Esophagus squamous epithelium (tissue), 5 donors: ENCODE measurements around the gene FPR1. TPM values are rescaled to one million over a fixed set of nuclear protein-coding genes. Genes with fewer than 3 reads are reported as not detected.
A peak's percentile ranks its signal among the peaks of the same experiment; 100 is the strongest.

Experiments used
- DNase-seq: peaks from one replicate; lab custom pipeline; 2025; lab: John Stamatoyannopoulos, UW
- H3K27ac ChIP-seq, 4 donors: fragments of 200-600 bp; sonication (generic); one replicate each; pipeline ENCODE4 v1.5.1; 2016 to 2019; ENCODE audit warnings: mild to moderate bottlenecking in 1 of 4
- H3K27me3 ChIP-seq, 4 donors: fragments of 200-600 bp; sonication (generic); 1 replicate in 3 of 4; 2 replicates in 1 of 4; pipeline versions ENCODE4 v1.5.1 to v1.6.0; 2017 to 2021; ENCODE audit warnings: antibody characterized with exemption in 1 of 4
- H3K36me3 ChIP-seq, 3 donors: fragments of 200-600 bp; sonication (generic); one replicate each; pipeline ENCODE4 v1.5.1; 2016 to 2019
- H3K4me1 ChIP-seq, 3 donors: fragments of 200-600 bp; sonication (generic); one replicate each; pipeline ENCODE4 v1.5.1; 2017 to 2019
- H3K4me3 ChIP-seq, 4 donors: fragments of 200-600 bp; sonication (generic); 1 replicate in 3 of 4; 2 replicates in 1 of 4; pipeline ENCODE4 v1.5.1; 2016 to 2019; ENCODE audit warnings: mild to moderate bottlenecking in 2 of 4, moderate library complexity in 1 of 4
- H3K9me3 ChIP-seq, 3 donors: fragments of 200-600 bp; sonication (generic); one replicate each; pipeline ENCODE4 v1.5.1; 2016 to 2019
- CTCF ChIP-seq, 6 experiments: fragments of 450-650 bp in 4 of 6; fragments of 200-600 bp in 2 of 6; sonication (generic) in 2 of 6; IDR thresholded peaks; one replicate each; pipeline ENCODE4 v1.5.1; 2016 to 2019; ENCODE audit warnings: antibody characterized with exemption in 6 of 6, mild to moderate bottlenecking in 4 of 6, moderate library complexity in 4 of 6
- POLR2A ChIP-seq, 4 donors: fragments of 450-650 bp; IDR thresholded peaks; one replicate each; pipeline ENCODE4 v1.6.1; 2017; ENCODE audit warnings: antibody characterized with exemption in 4 of 4, mild to moderate bottlenecking in 4 of 4, moderate library complexity in 3 of 4
- WGBS, 2 donors: methylation state at CpG; one replicate each; pipeline ENCODE4 v1.1.5; 2018; 5-methylcytosine and 5-hydroxymethylcytosine counted together
- intact Hi-C: fragments of 100-400 bp; cut with DNase I; formaldehyde crosslinking; loops from one replicate; pipeline ENCODE4 v1.15.0; 2022
- total RNA-seq, 4 donors: library from RNA; depleted of rRNA; stranded (reverse); fragments of >200 nt; gene quantifications; one replicate each; pipeline ENCODE4 v1.1.0, GENCODE V29; 2016
- donor health status: DM: yes; HTN: yes; CAD: no.

Gene FPR1
- total RNA-seq, 4 donors from 2014 or later = 1.7 to 6.2 (median 4.4) TPM; not detected in 1

- 45 to 47% methylated on average over 6 of the region's 6 CpGs for WGBS, 2 donors
- H3K36me3 ChIP-seq = no peaks in the 10 kb centered on the region
- peaks cover 0 to 7% (median 0%) of the 10 kb centered on the region in 3 donors for H3K4me1 ChIP-seq
- H3K4me3 ChIP-seq = no peak overlapping the region
- H3K27ac ChIP-seq = peak overlapping the region in 2 of 4 donors; percentile 34 to 72
- H3K27me3 ChIP-seq = peaks cover 0 to 23% (median 0%) of the 10 kb centered on the region in 4 donors
- DNase-seq = no peak
- intact Hi-C loops = no loop called here
- TF ChIP-seq CTCF (IDR thresholded peaks at IDR 0.05) (no peak), POLR2A (IDR thresholded peaks at IDR 0.05) (peak in 1 of 4 donors; percentile 29)
- H3K9me3 ChIP-seq = no peaks in the 10 kb centered on the region
Measured at GRCh38 chr19:51784922-51785690, 33.4 kb upstream of the FPR1 start.

DNA sequence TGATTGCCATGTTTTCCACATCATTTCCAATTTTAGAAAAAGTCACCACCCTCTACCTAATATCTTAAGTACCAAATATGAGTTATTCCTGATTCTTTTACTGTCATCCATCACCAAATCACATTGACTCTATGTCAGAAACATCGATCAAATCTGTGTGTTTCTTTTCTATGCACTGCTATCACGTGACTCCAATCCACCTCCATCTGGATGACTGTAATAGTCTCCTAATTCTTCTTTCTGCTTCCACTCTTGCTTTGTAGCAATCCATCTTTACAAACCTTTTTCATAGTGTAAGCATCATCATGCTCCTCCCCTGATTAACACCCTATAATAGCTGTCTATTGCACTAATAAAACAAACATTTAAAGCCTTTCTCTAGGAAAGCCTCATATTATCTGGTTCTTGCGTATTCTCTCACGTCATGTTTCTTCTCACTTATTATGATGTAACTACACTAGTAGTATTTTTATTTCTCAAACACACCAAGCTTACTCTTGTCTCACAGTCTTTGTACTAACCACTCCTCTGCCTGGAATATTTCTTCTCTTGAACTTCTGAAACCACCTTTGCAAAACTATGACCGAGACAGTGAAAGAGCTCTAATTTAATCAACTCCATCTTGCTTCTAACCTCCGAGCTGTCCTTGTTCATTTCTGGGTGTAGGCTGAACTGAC, 32.6 kb upstream of the FPR1 start:
- no peak overlapping the region for H3K4me3 ChIP-seq
- no peaks in the 10 kb centered on the region for H3K9me3 ChIP-seq
- 60 to 64% methylated on average over 6 of the region's 6 CpGs for WGBS, 2 donors
- H3K4me1 ChIP-seq = peaks cover 0 to 7% (median 0%) of the 10 kb centered on the region in 3 donors
- intact Hi-C loops = no loop called here
- no peaks in the 10 kb centered on the region for H3K36me3 ChIP-seq
- H3K27me3 ChIP-seq = peaks cover 0 to 27% (median 0%) of the 10 kb centered on the region in 4 donors
- H3K27ac ChIP-seq = peak overlapping the region in 2 of 4 donors; percentile 19 to 72
- TF ChIP-seq CTCF (IDR thresholded peaks at IDR 0.05) = no peak
- no peak for TF ChIP-seq POLR2A (IDR thresholded peaks at IDR 0.05)
- DNase-seq = no peak

- H3K27ac ChIP-seq = no peak overlapping the region
- peaks cover 0 to 7% (median 0%) of the 10 kb centered on the region in 3 donors for H3K4me1 ChIP-seq
- no peak for TF ChIP-seq POLR2A (IDR thresholded peaks at IDR 0.05)
- peak in 1 of 6 experiments; percentile 33 for TF ChIP-seq CTCF (IDR thresholded peaks at IDR 0.05)
- H3K4me3 ChIP-seq = no peak overlapping the region
- H3K27me3 ChIP-seq = peaks cover 0 to 35% (median 0%) of the 10 kb centered on the region in 4 donors
- DNase-seq = no peak
- WGBS, 2 donors = 12 to 17% methylated on average over 3 of the region's 3 CpGs
- no peaks in the 10 kb centered on the region for H3K36me3 ChIP-seq
- H3K9me3 ChIP-seq = no peaks in the 10 kb centered on the region
- intact Hi-C loops = no loop called here
Measured at GRCh38 chr19:51783372-51783771, 31.7 kb upstream of the FPR1 start.

GRCh38 chr19:51781999-51782398, 30.3 kb upstream of the FPR1 start:
- no peak for DNase-seq
- intact Hi-C loops = no loop called here
- Histone ChIP-seq H3K27me3 (peaks cover 0 to 46% (median 0%) of the 10 kb centered on the region in 4 donors), H3K27ac (no peak overlapping the region), H3K9me3 (no peaks in the 10 kb centered on the region), H3K4me1 (peaks cover 0 to 13% (median 0%) of the 10 kb centered on the region in 3 donors), H3K4me3 (no peak overlapping the region), H3K36me3 (no peaks in the 10 kb centered on the region)
- no peak for TF ChIP-seq CTCF (IDR thresholded peaks at IDR 0.05)
- no peak for TF ChIP-seq POLR2A (IDR thresholded peaks at IDR 0.05)
- 38 to 40% methylated on average over 3 of the region's 3 CpGs for WGBS, 2 donors

GRCh38 chr19:51780270-51780669, 28.6 kb upstream of the FPR1 start:
- no peak for DNase-seq
- Histone ChIP-seq H3K9me3 (no peaks in the 10 kb centered on the region), H3K27ac (no peak overlapping the region), H3K36me3 (no peaks in the 10 kb centered on the region), H3K4me1 (peaks cover 0 to 10% (median 0%) of the 10 kb centered on the region in 3 donors), H3K4me3 (no peak overlapping the region), H3K27me3 (peaks cover 0 to 55% (median 0%) of the 10 kb centered on the region in 4 donors)
- WGBS, 2 donors = 47 to 53% methylated on average over 2 of the region's 2 CpGs
- TF ChIP-seq CTCF (IDR thresholded peaks at IDR 0.05) (no peak), POLR2A (IDR thresholded peaks at IDR 0.05) (no peak)
- intact Hi-C loops = no loop called here
